Camera-type eye (tissue), 1 donor: ENCODE measurements around the gene ITGAD. TPM values are rescaled to one million over a fixed set of nuclear protein-coding genes. Genes with fewer than 3 reads are reported as not detected.

Experiments
- total RNA-seq: library from RNA; depleted of rRNA; stranded (reverse); fragments of >200 nt; gene quantifications from one replicate; pipeline ENCODE4 v1.2.3, GENCODE V29; 2014

ITGAD gene
- total RNA-seq: not detected

GRCh38 chr16:31393056-31393455 lies at the start of gene ITGAD:
Gene ITGAD, plus strand, starts transcription at chr16:31393335. Its CDS starts 26 bp downstream, at chr16:31393361.

GRCh38 chr16:31354394-31355291 lies 38.5 kb upstream of the ITGAD start, which contains the start of gene ITGAX:
Gene ITGAX, plus strand, starts transcription at chr16:31355176. Its CDS starts 79 bp downstream, at chr16:31355255.

GRCh38 chr16:31428279-31428597 lies 35.1 kb downstream of the ITGAD start, which contains the start of gene COX6A2:
Gene COX6A2, minus strand, starts transcription at chr16:31428360. Its CDS starts 35 bp downstream, at chr16:31428325.

GRCh38 chr16:31458844-31459686 lies 65.9 kb downstream of the ITGAD start, which contains the start of gene ARMC5:
Gene ARMC5, plus strand, starts transcription at chr16:31459501. Its CDS starts 24 bp downstream, at chr16:31459525.

GRCh38 chr16:31471875-31472708 lies 79.0 kb downstream of the ITGAD start, which contains the start of gene TGFB1I1:
Gene TGFB1I1, plus strand, starts transcription at chr16:31472152. Its CDS starts 37 bp downstream, at chr16:31472189.

Other genes with a start within 250 kb of the ITGAD start
- not detected for gene PRSS36, start 243.3 kb upstream of the ITGAD start, total RNA-seq
- 155 TPM for gene FUS, start 213.2 kb upstream of the ITGAD start, total RNA-seq
- 8.5 TPM for gene PYCARD, start 190.6 kb upstream of the ITGAD start, total RNA-seq
- gene TRIM72, start 179.2 kb upstream of the ITGAD start, total RNA-seq: 7.6 TPM
- gene PYDC1, start 176.2 kb upstream of the ITGAD start, total RNA-seq: not detected
- 3.6 TPM for gene ITGAM, start 133.4 kb upstream of the ITGAD start, total RNA-seq
- gene ITGAX, start 38.2 kb upstream of the ITGAD start, total RNA-seq: 1.8 TPM
- gene COX6A2, start 35.0 kb downstream of the ITGAD start, total RNA-seq: 4.1 TPM
- 1.8 TPM for gene ZNF843, start 49.5 kb downstream of the ITGAD start, total RNA-seq
- gene ARMC5, start 66.2 kb downstream of the ITGAD start, total RNA-seq: 13.1 TPM
- 26.6 TPM for gene TGFB1I1, start 78.8 kb downstream of the ITGAD start, total RNA-seq
- 1.0 TPM for gene SLC5A2, start 89.8 kb downstream of the ITGAD start, total RNA-seq
- 93.2 TPM for gene RUSF1, start 115.1 kb downstream of the ITGAD start, total RNA-seq
- 21.1 TPM for gene AHSP, start 134.6 kb downstream of the ITGAD start, total RNA-seq